ENCODE measurements around the gene DCAF5.
A peak's percentile ranks its signal among the peaks of the same experiment; 100 is the strongest.
"Not testable (repeated sequence)": the region's sequence is repeated elsewhere in the genome, so short reads cannot be mapped to it uniquely, and the experiment has no call there.

The DCAF5 gene

GRCh38 chr14:69042299-69042698 lies 110.6 kb downstream of the DCAF5 start:
- DNase-seq, result no peak

- DNase-seq, result no peak
These were observed 111.1 kb downstream of the DCAF5 start for GRCh38 chr14:69041783-69042182.

GRCh38 chr14:69040353-69040752 lies 112.6 kb downstream of the DCAF5 start:
- DNase-seq, result no peak

- no peak for DNase-seq
These were observed 113.7 kb downstream of the DCAF5 start for GRCh38 chr14:69039288-69039628.

- no peak for DNase-seq
These were observed 114.2 kb downstream of the DCAF5 start for GRCh38 chr14:69038455-69039287.

GRCh38 chr14:69037790-69038454 lies 115.0 kb downstream of the DCAF5 start:
- DNase-seq, result no peak

GRCh38 chr14:69036757-69037506 lies 116.0 kb downstream of the DCAF5 start:
- DNase-seq, result no peak

GRCh38 chr14:69034612-69035262 lies 118.2 kb downstream of the DCAF5 start:
- no peak for DNase-seq

GRCh38 chr14:69027242-69027913 lies 125.5 kb downstream of the DCAF5 start:
- DNase-seq, result no peak

- no peak for DNase-seq
These were observed 129.9 kb downstream of the DCAF5 start for GRCh38 chr14:69023035-69023434.

GRCh38 chr14:69022093-69022492 lies 130.8 kb downstream of the DCAF5 start:
- DNase-seq, result not testable (repeated sequence)

- DNase-seq, result no peak
These were observed 135.2 kb downstream of the DCAF5 start for GRCh38 chr14:69017706-69018105.

- no peak for DNase-seq
These were observed 138.1 kb downstream of the DCAF5 start for GRCh38 chr14:69014829-69015259.

GRCh38 chr14:69013943-69014782 lies 138.8 kb downstream of the DCAF5 start:
- no peak for DNase-seq

GRCh38 chr14:69012256-69012953 lies 140.5 kb downstream of the DCAF5 start:
- no peak for DNase-seq

GRCh38 chr14:69010648-69011047 lies 142.3 kb downstream of the DCAF5 start:
- no peak for DNase-seq

- no peak for DNase-seq
These were observed 144.5 kb downstream of the DCAF5 start for GRCh38 chr14:69008421-69008884.

- DNase-seq, result no peak
These were observed 146.6 kb downstream of the DCAF5 start for GRCh38 chr14:69006346-69006745.

GRCh38 chr14:69005432-69006148 lies 147.3 kb downstream of the DCAF5 start:
- peak; percentile 12 for DNase-seq
